Measurements from ENCODE around the gene OR4D2. TPM values are rescaled to one million over a fixed set of nuclear protein-coding genes. Genes with fewer than 3 reads are reported as not detected.

Gene OR4D2
- total and polyA plus RNA-seq, 2 of the 4 experiments (the other 2 are of a cell fraction), result not detected

GRCh38 chr17:58117382-58117781, 49.4 kb upstream of the OR4D2 start:
- CTCF ChIA-PET, result no interaction called here

More at GRCh38 chr17:58117382-58117781, 49.4 kb upstream of the OR4D2 start:
- H3K4me1 ChIP-seq (ENCODE audit: control insufficient read depth, insufficient read depth, low read length), result no peaks in the 10 kb centered on the region
- no peak overlapping the region for H2AK9ac ChIP-seq (replicated peaks; ENCODE audit: low read depth, low read length, poor library complexity)
- no peaks in the 10 kb centered on the region for H3K36me3 ChIP-seq (ENCODE audit: control insufficient read depth, insufficient read depth, low read length)
- no peak overlapping the region for H3K4me2 ChIP-seq (ENCODE audit: low read depth, low read length)
- H3K9me3 ChIP-seq (ENCODE audit: control insufficient read depth, insufficient read depth, low read length), result no peaks in the 10 kb centered on the region
- in situ Hi-C loops (cut with MboI; ENCODE audit: low sequenced_read_pairs), result loop anchor here (10.0 to 25.0 kb wide), 3 partner anchors 113 to 1005 kb away; partner anchors contain the start of gene SRSF1
- no peak for DNase-seq
- no peak overlapping the region for H2AFZ ChIP-seq (replicated peaks; ENCODE audit: low read length, poor library complexity)
- peaks cover 18% of the 10 kb centered on the region for H3K27me3 ChIP-seq (ENCODE audit: control insufficient read depth, insufficient read depth, low read length)
- H3K27ac ChIP-seq (ENCODE audit: insufficient read depth, low read length), result no peak overlapping the region
- no peak overlapping the region for H4K8ac ChIP-seq (ENCODE audit: low read depth in 2 of 2, low read length in 2 of 2)
- no peak for ATAC-seq (ENCODE audit: low read depth)
- no peak overlapping the region for H2BK15ac ChIP-seq (ENCODE audit: low read depth, low read length)
- H4K5ac ChIP-seq (ENCODE audit: low read depth, low read length), result no peak overlapping the region
- peaks cover 3% of the 10 kb centered on the region; the same call in 1 of the 2 replicates for H3K9me1 ChIP-seq (ENCODE audit: insufficient read depth, low read length)
- H3K9ac ChIP-seq (ENCODE audit: low read depth, low read length), result no peak overlapping the region
- H3K4me3 ChIP-seq (ENCODE audit: insufficient read depth, low read depth, low read length), result no peak overlapping the region
- no peak overlapping the region for H3K23ac ChIP-seq (ENCODE audit: low read depth, low read length)
- H4K91ac ChIP-seq (ENCODE audit: insufficient read depth, low read depth, low read length), result no peak overlapping the region
- H2BK5ac ChIP-seq (ENCODE audit: low read depth, low read length, poor library complexity, severe bottlenecking), result no peak overlapping the region
- H4K20me1 ChIP-seq (ENCODE audit: insufficient read depth, low read length), result no peaks in the 10 kb centered on the region
- no peak overlapping the region for H2BK20ac ChIP-seq (ENCODE audit: low read depth, low read length)
- no peaks in the 10 kb centered on the region for H3K79me1 ChIP-seq (ENCODE audit: low read depth in 1 of 2, low read length in 2 of 2)
- no peak overlapping the region for H3K14ac ChIP-seq (replicated peaks; ENCODE audit: low read depth, low read length)
- intact Hi-C loops (cut with micrococcal nuclease), result loop anchor here (10.0 kb wide), 1 partner anchor 443 kb away; no protein-coding TSS in a partner anchor
- no peak overlapping the region for H2AK5ac ChIP-seq (ENCODE audit: low read depth, low read length)
- H3K56ac ChIP-seq (ENCODE audit: extremely low read depth, insufficient read depth, low read length), result no peak overlapping the region
- 100% methylated on average over 4 of the region's 5 CpGs; no CpG with 5 or more reads in 1 of the 2 experiments for WGBS, 2 experiments (ENCODE audit: extremely low coverage in 2 of 2, insufficient read length in 1 of 2)
- POLR2A ChIA-PET (ENCODE audit: unreplicated experiment), result no interaction called here
- H3K4ac ChIP-seq (ENCODE audit: low read depth, low read length), result no peak overlapping the region
- H3K18ac ChIP-seq (ENCODE audit: low read depth, low read length), result no peak overlapping the region
- dilution Hi-C loops (cut with HindIII; ENCODE audit: low sequenced_read_pairs, unreplicated experiment), result no loop called here
- no TSS peak for BruUV-seq (replicated peaks)
- no peak overlapping the region for H2BK120ac ChIP-seq (ENCODE audit: low read depth, low read length)
- TF ChIP-seq RAD21 (IDR thresholded peaks at IDR 0.05; ENCODE audit: low read length) (no peak), CEBPB (IDR thresholded peaks at IDR 0.05; ENCODE audit: low read depth, low read length) (no peak), CTCF (conservative IDR thresholded peaks at IDR 0.05; ENCODE audit: low read depth, low read length) (no peak), RFX5 (IDR thresholded peaks at IDR 0.05; ENCODE audit: low read depth, low read length) (no peak), RCOR1 (IDR thresholded peaks at IDR 0.05; ENCODE audit: insufficient replicate concordance, low read length) (no peak), NFE2L2 (IDR thresholded peaks at IDR 0.05; ENCODE audit: low read depth, low read length) (no peak), SMC3 (IDR thresholded peaks at IDR 0.05; ENCODE audit: low read depth, low read length) (no peak), MAFK (IDR thresholded peaks at IDR 0.05; ENCODE audit: low read depth, low read length) (no peak)
- TF ChIP-seq, protein P1, sequence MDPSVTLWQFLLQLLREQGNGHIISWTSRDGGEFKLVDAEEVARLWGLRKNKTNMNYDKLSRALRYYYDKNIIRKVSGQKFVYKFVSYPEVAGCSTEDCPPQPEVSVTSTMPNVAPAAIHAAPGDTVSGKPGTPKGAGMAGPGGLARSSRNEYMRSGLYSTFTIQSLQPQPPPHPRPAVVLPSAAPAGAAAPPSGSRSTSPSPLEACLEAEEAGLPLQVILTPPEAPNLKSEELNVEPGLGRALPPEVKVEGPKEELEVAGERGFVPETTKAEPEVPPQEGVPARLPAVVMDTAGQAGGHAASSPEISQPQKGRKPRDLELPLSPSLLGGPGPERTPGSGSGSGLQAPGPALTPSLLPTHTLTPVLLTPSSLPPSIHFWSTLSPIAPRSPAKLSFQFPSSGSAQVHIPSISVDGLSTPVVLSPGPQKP (IDR thresholded peaks at IDR 0.05; ENCODE audit: borderline replicate concordance, low read depth, low read length), result no peak

Measured in IMR-90 (cell line).